GM18526 (cell line): Measurements from ENCODE around the gene OR2A5.

ENCODE experiments used
- POLR2A ChIP-seq: IDR thresholded peaks from 3 replicates; pipeline ENCODE4 v1.6.1; 2011; ENCODE audit not compliant: insufficient read length; ENCODE audit errors: extremely low read depth

OR2A5 gene

DNA sequence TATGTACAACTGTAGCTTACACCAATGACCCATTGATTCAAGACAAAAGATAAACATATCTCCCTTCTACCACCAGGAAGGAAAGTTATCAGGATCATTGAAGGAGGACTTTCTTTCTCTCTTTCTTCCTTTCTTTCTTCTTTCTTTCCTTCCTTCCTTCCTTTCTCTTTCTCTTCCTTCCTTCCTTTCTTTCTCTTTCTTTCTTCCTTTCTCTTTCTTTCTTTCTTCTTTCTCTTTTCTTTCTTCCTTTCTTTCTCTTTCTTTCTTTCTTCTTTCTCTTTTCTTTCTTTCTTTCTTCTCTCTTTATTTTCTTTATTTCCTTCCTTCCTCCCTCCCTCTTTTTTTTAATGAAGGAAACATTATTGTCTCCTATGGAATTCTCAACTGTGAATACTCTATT lies 50.0 kb downstream of the OR2A5 start:
- TF ChIP-seq POLR2A: no peak

DNA sequence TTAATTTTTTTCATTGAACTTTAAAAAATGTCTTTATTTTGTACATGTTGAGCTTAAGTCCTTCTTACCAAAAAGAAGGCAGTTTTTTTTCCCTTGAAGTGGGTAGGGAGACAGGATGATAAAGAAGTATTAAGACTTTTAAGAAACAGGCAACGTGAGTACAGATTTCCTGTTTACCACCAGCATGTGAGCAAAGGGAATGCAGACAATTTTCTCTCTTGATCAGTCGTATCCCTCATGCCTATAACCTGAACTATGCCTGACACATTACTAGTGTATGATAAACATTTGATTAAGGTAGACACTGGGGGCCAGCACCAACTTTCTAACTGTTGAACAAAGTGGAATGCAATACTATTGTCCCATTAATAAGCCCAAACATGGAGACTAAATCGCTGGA lies 51.9 kb downstream of the OR2A5 start:
- TF ChIP-seq POLR2A: no peak

DNA sequence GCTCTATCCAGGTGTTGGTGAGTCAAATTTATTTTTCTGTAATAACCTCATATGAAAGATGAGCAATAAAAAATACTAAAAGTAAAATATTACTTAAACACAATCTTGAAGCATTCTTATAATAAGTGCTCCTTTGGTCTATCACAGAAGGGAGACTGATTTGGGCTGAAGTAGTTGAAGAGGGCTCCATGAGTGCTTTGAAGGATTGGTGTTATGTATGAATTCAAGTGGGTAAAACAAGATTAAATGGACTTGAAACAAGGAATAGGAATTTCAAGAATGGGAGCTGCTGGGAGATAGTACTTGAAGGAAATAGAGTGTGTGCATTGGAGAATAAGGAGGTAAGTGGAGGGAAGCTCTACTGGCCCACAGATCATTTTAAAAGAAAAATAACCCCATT lies 53.3 kb downstream of the OR2A5 start:
- TF ChIP-seq POLR2A: no peak

DNA sequence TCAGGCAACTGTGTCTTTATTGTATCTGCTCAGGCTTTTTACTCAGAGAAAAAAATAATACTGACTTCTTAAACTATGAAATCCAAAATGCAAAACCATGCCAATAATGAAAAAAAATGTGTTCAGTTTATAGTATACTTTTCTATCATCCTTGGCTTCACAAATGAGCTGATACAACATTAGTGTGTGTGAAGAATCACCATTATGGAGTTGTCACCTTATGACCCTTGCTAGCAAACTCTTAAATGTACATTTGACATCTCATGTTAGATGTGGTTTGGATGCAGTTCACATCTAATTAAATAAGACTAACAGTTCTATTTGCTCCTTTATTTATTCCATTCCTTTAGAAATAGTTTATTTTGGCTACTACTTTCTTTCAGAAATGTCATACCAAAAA lies 56.5 kb downstream of the OR2A5 start:
- no peak for TF ChIP-seq POLR2A
